ENCODE measurements around the gene BEAN1. TPM values are rescaled to one million over a fixed set of nuclear protein-coding genes. Genes with fewer than 3 reads are reported as not detected.

The BEAN1 gene
- total and polyA plus RNA-seq, 12 donors, result 0.11 to 0.54 (median 0.18) TPM; not detected in 2

GRCh38 chr16:66483689-66484452 lies 56.8 kb downstream of the BEAN1 start:
- peak; percentile 67 to 86 (median 79) for DNase-seq
- 27 to 38% (median 37%) methylated on average over 11 to 14 of the region's 14 CpGs for WGBS, 4 donors
- Histone ChIP-seq H3K27me3 (no peaks in the 10 kb centered on the region), H3K36me3 (replicated peaks in 1 of 2) (no peaks in the 10 kb centered on the region), H3K27ac (no peak overlapping the region), H3K4me3 (no peak overlapping the region), H3K9me3 (replicated peaks in 1 of 3) (no peaks in the 10 kb centered on the region), H3K4me1 (replicated peaks in 1 of 2) (peaks cover 0 to 11% of the 10 kb centered on the region in 2 donors)
- no peak for TF ChIP-seq POLR2A (IDR thresholded peaks at IDR 0.05)
- TF ChIP-seq, protein P1, sequence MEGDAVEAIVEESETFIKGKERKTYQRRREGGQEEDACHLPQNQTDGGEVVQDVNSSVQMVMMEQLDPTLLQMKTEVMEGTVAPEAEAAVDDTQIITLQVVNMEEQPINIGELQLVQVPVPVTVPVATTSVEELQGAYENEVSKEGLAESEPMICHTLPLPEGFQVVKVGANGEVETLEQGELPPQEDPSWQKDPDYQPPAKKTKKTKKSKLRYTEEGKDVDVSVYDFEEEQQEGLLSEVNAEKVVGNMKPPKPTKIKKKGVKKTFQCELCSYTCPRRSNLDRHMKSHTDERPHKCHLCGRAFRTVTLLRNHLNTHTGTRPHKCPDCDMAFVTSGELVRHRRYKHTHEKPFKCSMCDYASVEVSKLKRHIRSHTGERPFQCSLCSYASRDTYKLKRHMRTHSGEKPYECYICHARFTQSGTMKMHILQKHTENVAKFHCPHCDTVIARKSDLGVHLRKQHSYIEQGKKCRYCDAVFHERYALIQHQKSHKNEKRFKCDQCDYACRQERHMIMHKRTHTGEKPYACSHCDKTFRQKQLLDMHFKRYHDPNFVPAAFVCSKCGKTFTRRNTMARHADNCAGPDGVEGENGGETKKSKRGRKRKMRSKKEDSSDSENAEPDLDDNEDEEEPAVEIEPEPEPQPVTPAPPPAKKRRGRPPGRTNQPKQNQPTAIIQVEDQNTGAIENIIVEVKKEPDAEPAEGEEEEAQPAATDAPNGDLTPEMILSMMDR (IDR thresholded peaks at IDR 0.05), result peak; percentile 86 to 91 (median 88)
- intact Hi-C loops (cut with DNase I), result loop anchor here (5.0 kb wide), 2 partner anchors 77 to 127 kb away; no protein-coding TSS in a partner anchor

- no peak overlapping the region for H3K4me3 ChIP-seq
- H3K36me3 ChIP-seq (replicated peaks in 1 of 2), result no peaks in the 10 kb centered on the region
- peak in 2 of 7 donors; percentile 17 to 45 for DNase-seq
- 80 to 87% (median 84%) methylated on average over 14 to 15 of the region's 15 CpGs for WGBS, 4 donors
- no peaks in the 10 kb centered on the region for H3K9me3 ChIP-seq (replicated peaks in 1 of 3)
- no peak overlapping the region for H3K27ac ChIP-seq
- intact Hi-C loops (cut with DNase I), result loop anchor here (5.0 kb wide), 2 partner anchors 77 to 127 kb away; no protein-coding TSS in a partner anchor
- H3K27me3 ChIP-seq, result no peaks in the 10 kb centered on the region
- H3K4me1 ChIP-seq (replicated peaks in 1 of 2), result peaks cover 0 to 11% of the 10 kb centered on the region in 2 donors
- TF ChIP-seq, protein P1 (IDR thresholded peaks at IDR 0.05), result no peak
- TF ChIP-seq POLR2A (IDR thresholded peaks at IDR 0.05), result no peak
Measured at GRCh38 chr16:66484453-66485213, 57.5 kb downstream of the BEAN1 start.

DNA sequence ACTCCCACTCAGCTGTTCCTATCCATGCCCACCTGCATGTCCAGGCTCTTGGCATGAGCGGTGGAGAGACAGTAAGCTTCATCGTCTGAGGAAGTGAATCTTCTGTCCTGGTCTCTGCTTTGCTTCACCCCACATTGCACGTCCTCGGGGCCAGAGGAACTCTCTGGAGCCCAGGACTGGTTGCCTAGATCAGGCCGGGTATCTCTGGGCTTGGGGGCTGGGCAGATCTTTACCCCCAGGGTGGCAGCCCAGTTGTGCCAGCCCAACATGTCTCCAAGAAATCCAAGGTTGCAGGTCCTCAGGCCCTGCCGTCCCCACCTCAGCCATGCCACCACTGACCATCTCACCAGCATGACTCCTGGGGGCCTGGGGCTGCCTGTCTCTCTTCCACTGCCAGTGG lies 58.3 kb downstream of the BEAN1 start:
- TF ChIP-seq, protein P1 (IDR thresholded peaks at IDR 0.05), result no peak
- TF ChIP-seq POLR2A (IDR thresholded peaks at IDR 0.05), result no peak
- peak in 2 of 7 donors; percentile 14 to 43 for DNase-seq
- 76 to 86% (median 81%) methylated on average over 6 of the region's 6 CpGs; no CpG with 5 or more reads in 1 of the 4 donors for WGBS, 4 donors
- Histone ChIP-seq H3K36me3 (replicated peaks in 1 of 2) (no peaks in the 10 kb centered on the region), H3K27me3 (no peaks in the 10 kb centered on the region), H3K4me3 (no peak overlapping the region), H3K27ac (no peak overlapping the region), H3K4me1 (replicated peaks in 1 of 2) (peaks cover 0 to 11% of the 10 kb centered on the region in 2 donors), H3K9me3 (replicated peaks in 1 of 3) (no peaks in the 10 kb centered on the region)
- intact Hi-C loops (cut with DNase I), result no loop called here

GRCh38 chr16:66486199-66486772 lies 59.2 kb downstream of the BEAN1 start:
- no peaks in the 10 kb centered on the region for H3K9me3 ChIP-seq (replicated peaks in 1 of 3)
- 93 to 94% (median 94%) methylated on average over 11 to 12 of the region's 12 CpGs for WGBS, 4 donors
- TF ChIP-seq POLR2A (IDR thresholded peaks at IDR 0.05), result no peak
- TF ChIP-seq, protein P1 (IDR thresholded peaks at IDR 0.05), result no peak
- H3K36me3 ChIP-seq (replicated peaks in 1 of 2), result no peaks in the 10 kb centered on the region
- H3K27ac ChIP-seq, result peak overlapping the region in 1 of 5 donors; percentile 50
- intact Hi-C loops (cut with DNase I), result no loop called here
- DNase-seq, result peak in 2 of 7 donors; percentile 9 to 36
- H3K27me3 ChIP-seq, result no peaks in the 10 kb centered on the region
- H3K4me1 ChIP-seq (replicated peaks in 1 of 2), result peaks cover 0 to 11% of the 10 kb centered on the region in 2 donors
- H3K4me3 ChIP-seq, result no peak overlapping the region

Measured in adrenal gland (tissue), 12 donors.